ENCODE measurements around the gene UBLCP1. TPM values are rescaled to one million over a fixed set of nuclear protein-coding genes. Genes with fewer than 3 reads are reported as not detected.

The UBLCP1 gene
- total and polyA plus RNA-seq, 2 experiments from 2014 or later, result 19.3 to 28.9 TPM

GRCh38 chr5:159216454-159216853, 46.6 kb upstream of the UBLCP1 start:
- Histone ChIP-seq H3K36me3 (replicated peaks; ENCODE audit: insufficient read depth, low read depth) (no peaks in the 10 kb centered on the region), H3K79me2 (no peaks in the 10 kb centered on the region), H3K9me2 (replicated peaks; ENCODE audit: insufficient read depth) (no peaks in the 10 kb centered on the region), H3K4me2 (no peak overlapping the region), H3K27me3 (no peaks in the 10 kb centered on the region), H3K9me3 (ENCODE audit: low read depth) (no peaks in the 10 kb centered on the region), H3K27ac (no peak overlapping the region), H4K20me1 (ENCODE audit: insufficient read depth, poor library complexity, severe bottlenecking) (no peaks in the 10 kb centered on the region), H3K4me3 (no peak overlapping the region), H2AFZ (no peak overlapping the region), H3K4me1 (ENCODE audit: insufficient read depth) (peaks cover 5% of the 10 kb centered on the region)
- TF ChIP-seq EZH2 (IDR thresholded peaks at IDR 0.05; ENCODE audit: borderline replicate concordance), result no peak
- no peak for TF ChIP-seq CTCF (IDR thresholded peaks at IDR 0.05; ENCODE audit: poor library complexity)
- no peak for TF ChIP-seq EZH2phosphoT487 (IDR thresholded peaks at IDR 0.05; ENCODE audit: low read depth, severe bottlenecking, unreplicated experiment)
- 75% methylated on average over 2 of the region's 2 CpGs for WGBS (ENCODE audit: low lambda C conversion rate, missing lambda C conversion rate)
- DNase-seq (ENCODE audit: low spot score), result no peak

GRCh38 chr5:159217236-159217635, 45.9 kb upstream of the UBLCP1 start:
- H3K4me3 ChIP-seq, result no peak overlapping the region
- WGBS (ENCODE audit: low lambda C conversion rate, missing lambda C conversion rate), result 79% methylated on average over 2 of the region's 2 CpGs
- no peak overlapping the region for H3K27ac ChIP-seq
- no peaks in the 10 kb centered on the region for H3K9me3 ChIP-seq (ENCODE audit: low read depth)
- no peaks in the 10 kb centered on the region for H3K79me2 ChIP-seq
- TF ChIP-seq CTCF (IDR thresholded peaks at IDR 0.05; ENCODE audit: poor library complexity), result no peak
- no peak for TF ChIP-seq EZH2 (IDR thresholded peaks at IDR 0.05; ENCODE audit: borderline replicate concordance)
- no peak for TF ChIP-seq EZH2phosphoT487 (IDR thresholded peaks at IDR 0.05; ENCODE audit: low read depth, severe bottlenecking, unreplicated experiment)
- no peaks in the 10 kb centered on the region for H3K36me3 ChIP-seq (replicated peaks; ENCODE audit: insufficient read depth, low read depth)
- no peak overlapping the region for H3K4me2 ChIP-seq
- DNase-seq (ENCODE audit: low spot score), result no peak
- no peaks in the 10 kb centered on the region for H4K20me1 ChIP-seq (ENCODE audit: insufficient read depth, poor library complexity, severe bottlenecking)
- peaks cover 4% of the 10 kb centered on the region for H3K4me1 ChIP-seq (ENCODE audit: insufficient read depth)
- H3K9me2 ChIP-seq (replicated peaks; ENCODE audit: insufficient read depth), result no peaks in the 10 kb centered on the region
- no peak overlapping the region for H2AFZ ChIP-seq
- no peaks in the 10 kb centered on the region for H3K27me3 ChIP-seq

- no peak for DNase-seq (ENCODE audit: low spot score)
- no peaks in the 10 kb centered on the region for H3K27me3 ChIP-seq
- H3K4me3 ChIP-seq, result no peak overlapping the region
- no peak overlapping the region for H3K27ac ChIP-seq
- H3K9me2 ChIP-seq (replicated peaks; ENCODE audit: insufficient read depth), result no peaks in the 10 kb centered on the region
- peaks cover 4% of the 10 kb centered on the region for H3K4me1 ChIP-seq (ENCODE audit: insufficient read depth)
- no peaks in the 10 kb centered on the region for H3K36me3 ChIP-seq (replicated peaks; ENCODE audit: insufficient read depth, low read depth)
- no peaks in the 10 kb centered on the region for H4K20me1 ChIP-seq (ENCODE audit: insufficient read depth, poor library complexity, severe bottlenecking)
- no peak overlapping the region for H2AFZ ChIP-seq
- no peaks in the 10 kb centered on the region for H3K79me2 ChIP-seq
- 89% methylated on average over 2 of the region's 2 CpGs for WGBS (ENCODE audit: low lambda C conversion rate, missing lambda C conversion rate)
- H3K9me3 ChIP-seq (ENCODE audit: low read depth), result no peaks in the 10 kb centered on the region
- TF ChIP-seq EZH2 (IDR thresholded peaks at IDR 0.05; ENCODE audit: borderline replicate concordance), result no peak
- TF ChIP-seq EZH2phosphoT487 (IDR thresholded peaks at IDR 0.05; ENCODE audit: low read depth, severe bottlenecking, unreplicated experiment), result no peak
- no peak for TF ChIP-seq CTCF (IDR thresholded peaks at IDR 0.05; ENCODE audit: poor library complexity)
- no peak overlapping the region for H3K4me2 ChIP-seq
Measured at GRCh38 chr5:159218595-159219023, 44.5 kb upstream of the UBLCP1 start.

- Histone ChIP-seq H3K27me3 (no peaks in the 10 kb centered on the region), H3K4me2 (no peak overlapping the region), H3K9me3 (ENCODE audit: low read depth) (no peaks in the 10 kb centered on the region), H3K4me1 (ENCODE audit: insufficient read depth) (peaks cover 4% of the 10 kb centered on the region), H3K27ac (no peak overlapping the region), H3K36me3 (replicated peaks; ENCODE audit: insufficient read depth, low read depth) (no peaks in the 10 kb centered on the region), H4K20me1 (ENCODE audit: insufficient read depth, poor library complexity, severe bottlenecking) (no peaks in the 10 kb centered on the region), H3K79me2 (no peaks in the 10 kb centered on the region), H2AFZ (no peak overlapping the region), H3K9me2 (replicated peaks; ENCODE audit: insufficient read depth) (no peaks in the 10 kb centered on the region), H3K4me3 (no peak overlapping the region)
- DNase-seq (ENCODE audit: low spot score), result no peak
- no peak for TF ChIP-seq EZH2phosphoT487 (IDR thresholded peaks at IDR 0.05; ENCODE audit: low read depth, severe bottlenecking, unreplicated experiment)
- WGBS (ENCODE audit: low lambda C conversion rate, missing lambda C conversion rate), result 88% methylated on average over 5 of the region's 5 CpGs
Measured at GRCh38 chr5:159220206-159220605, 42.9 kb upstream of the UBLCP1 start.

Measured in hepatocyte (in vitro differentiated cells).